Measurements from ENCODE around the gene EPHB4. TPM values are rescaled to one million over a fixed set of nuclear protein-coding genes. Genes with fewer than 3 reads are reported as not detected.

EPHB4 gene
- total RNA-seq, 2 donors from 2014 or later: 20.5 to 29.4 TPM

DNA sequence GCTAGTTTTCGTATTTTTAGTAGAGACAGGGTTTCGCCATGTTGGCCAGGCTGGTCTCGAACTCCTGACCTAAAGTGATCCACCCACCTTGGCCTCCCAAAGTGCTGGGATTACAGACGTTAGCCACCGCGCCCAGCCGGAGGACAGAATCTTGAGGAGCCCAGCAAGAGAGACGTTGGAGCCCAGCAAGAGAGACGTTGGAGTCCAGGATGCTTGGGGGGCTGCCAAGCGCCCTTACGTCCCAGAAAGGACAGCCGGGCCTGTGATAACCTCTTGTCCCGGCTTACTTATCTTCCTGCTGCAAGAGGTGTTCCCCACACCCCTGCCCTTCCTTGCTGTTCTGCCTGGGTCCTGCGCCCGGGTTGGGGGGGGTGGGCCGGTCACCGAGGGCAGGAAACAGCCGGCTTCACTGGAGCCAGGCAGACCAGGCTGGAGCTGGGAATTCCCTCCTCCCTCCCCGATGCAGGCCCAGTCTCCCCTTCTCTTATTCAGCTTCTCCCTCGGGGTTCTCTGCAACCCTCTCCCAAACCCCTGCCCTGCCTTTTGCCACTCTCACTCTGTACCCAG is 1.9 kb upstream of the EPHB4 start:
- TF ChIP-seq, protein P1, sequence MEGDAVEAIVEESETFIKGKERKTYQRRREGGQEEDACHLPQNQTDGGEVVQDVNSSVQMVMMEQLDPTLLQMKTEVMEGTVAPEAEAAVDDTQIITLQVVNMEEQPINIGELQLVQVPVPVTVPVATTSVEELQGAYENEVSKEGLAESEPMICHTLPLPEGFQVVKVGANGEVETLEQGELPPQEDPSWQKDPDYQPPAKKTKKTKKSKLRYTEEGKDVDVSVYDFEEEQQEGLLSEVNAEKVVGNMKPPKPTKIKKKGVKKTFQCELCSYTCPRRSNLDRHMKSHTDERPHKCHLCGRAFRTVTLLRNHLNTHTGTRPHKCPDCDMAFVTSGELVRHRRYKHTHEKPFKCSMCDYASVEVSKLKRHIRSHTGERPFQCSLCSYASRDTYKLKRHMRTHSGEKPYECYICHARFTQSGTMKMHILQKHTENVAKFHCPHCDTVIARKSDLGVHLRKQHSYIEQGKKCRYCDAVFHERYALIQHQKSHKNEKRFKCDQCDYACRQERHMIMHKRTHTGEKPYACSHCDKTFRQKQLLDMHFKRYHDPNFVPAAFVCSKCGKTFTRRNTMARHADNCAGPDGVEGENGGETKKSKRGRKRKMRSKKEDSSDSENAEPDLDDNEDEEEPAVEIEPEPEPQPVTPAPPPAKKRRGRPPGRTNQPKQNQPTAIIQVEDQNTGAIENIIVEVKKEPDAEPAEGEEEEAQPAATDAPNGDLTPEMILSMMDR (IDR thresholded peaks at IDR 0.05): no peak
- H3K27me3 ChIP-seq (replicated peaks; ENCODE audit: insufficient read depth): peaks cover 18% of the 10 kb centered on the region
- H3K9me3 ChIP-seq: no peaks in the 10 kb centered on the region
- H3K4me3 ChIP-seq: no peak overlapping the region
- H3K36me3 ChIP-seq: no peaks in the 10 kb centered on the region
- H3K27ac ChIP-seq: no peak overlapping the region
- DNase-seq (ENCODE audit: low spot score): no peak
- peaks cover 0 to 19% of the 10 kb centered on the region in 2 donors for H3K4me1 ChIP-seq (ENCODE audit: control insufficient read depth in 1 of 2, low read depth in 2 of 2)
- ATAC-seq (ENCODE audit: insufficient number of reproducible peaks, low FRiP score, low read depth): no peak

DNA sequence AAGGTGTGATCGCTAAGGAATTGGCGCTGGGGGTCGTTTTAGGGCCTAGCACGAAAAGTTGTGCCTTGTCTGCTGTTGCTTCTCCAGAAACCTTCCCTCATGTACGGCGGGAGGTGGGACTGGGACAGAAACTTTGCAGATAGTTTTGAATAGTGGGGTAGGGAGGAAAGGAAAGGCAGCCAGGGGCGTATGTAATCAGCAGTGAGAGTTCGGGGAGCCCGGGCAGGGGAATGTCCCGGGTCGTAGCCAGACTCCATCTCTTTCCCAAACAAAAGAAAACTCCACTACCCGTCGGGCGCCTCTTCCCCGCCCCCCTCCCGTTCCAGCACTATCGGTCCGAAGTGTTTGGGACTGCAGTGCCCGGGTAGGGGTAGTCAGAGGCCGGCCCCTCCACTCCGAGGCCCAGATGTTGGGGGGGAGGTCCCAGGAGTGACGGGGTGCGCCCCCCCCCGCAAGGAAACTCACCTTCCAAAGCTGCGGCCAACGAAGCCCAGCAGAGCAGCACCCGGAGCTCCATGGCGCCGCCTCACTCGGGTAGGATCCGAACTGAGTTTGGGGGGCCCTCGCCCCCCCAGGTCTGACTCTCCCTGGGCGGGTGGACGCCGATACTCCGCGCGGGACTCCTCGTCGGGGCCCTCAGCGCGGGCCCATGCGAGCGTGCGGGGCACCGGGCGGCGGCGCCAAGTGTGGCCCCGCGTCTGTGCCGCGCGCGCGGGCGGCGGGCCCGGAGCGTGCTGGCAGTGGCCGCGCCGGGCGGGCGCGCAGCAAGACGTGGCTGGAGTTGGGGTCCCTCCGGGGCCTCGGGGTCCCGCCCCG is 601 bp downstream of the EPHB4 start:
- H3K36me3 ChIP-seq: no peaks in the 10 kb centered on the region
- H3K27ac ChIP-seq: no peak overlapping the region
- peak overlapping the region; percentile 71 for H3K4me3 ChIP-seq
- no peaks in the 10 kb centered on the region for H3K9me3 ChIP-seq
- no peak for ATAC-seq (ENCODE audit: insufficient number of reproducible peaks, low FRiP score, low read depth)
- peaks cover 0 to 19% of the 10 kb centered on the region in 2 donors for H3K4me1 ChIP-seq (ENCODE audit: control insufficient read depth in 1 of 2, low read depth in 2 of 2)
- H3K27me3 ChIP-seq (replicated peaks; ENCODE audit: insufficient read depth): peaks cover 18% of the 10 kb centered on the region
- DNase-seq (ENCODE audit: low spot score): no peak
- TF ChIP-seq, protein P1 (IDR thresholded peaks at IDR 0.05): no peak

DNA sequence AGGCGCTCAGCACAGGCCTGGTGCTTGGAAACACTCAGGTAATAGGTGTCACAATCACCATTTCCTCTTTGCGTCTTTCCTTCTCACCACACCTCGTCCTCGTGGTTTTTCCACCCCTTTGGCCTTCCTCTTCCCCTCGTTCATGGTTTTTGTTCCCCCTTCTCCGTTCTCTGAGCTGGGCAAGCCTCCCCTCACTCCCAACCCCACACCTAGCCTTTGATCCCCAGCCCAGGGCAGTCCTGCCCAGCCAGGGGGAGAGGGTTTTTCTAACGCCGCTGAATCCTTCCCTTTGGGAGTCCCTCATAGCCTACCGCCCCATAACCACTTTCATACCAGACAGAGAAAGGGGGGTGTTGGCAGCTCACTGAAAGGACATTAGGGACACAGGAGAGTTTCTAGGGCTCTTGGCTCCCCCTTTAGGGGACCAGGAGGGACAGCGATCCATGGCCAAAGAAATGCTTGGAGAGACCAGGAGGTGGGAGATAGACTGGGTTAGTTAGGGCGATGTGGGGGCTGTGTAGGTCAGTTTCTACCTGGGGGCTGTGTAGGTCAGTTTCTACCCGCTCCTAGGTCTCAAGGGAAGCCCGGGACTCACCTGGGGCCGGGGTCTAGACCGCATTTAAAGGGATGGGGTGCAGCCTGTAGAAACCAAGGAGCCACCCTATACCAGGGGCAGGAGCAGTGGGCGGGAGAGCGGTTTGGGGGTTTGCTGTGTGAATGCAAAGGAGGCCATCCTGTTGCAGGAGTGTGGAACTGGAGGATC is 1.4 kb downstream of the EPHB4 start:
- peaks cover 0 to 19% of the 10 kb centered on the region in 2 donors for H3K4me1 ChIP-seq (ENCODE audit: control insufficient read depth in 1 of 2, low read depth in 2 of 2)
- H3K27ac ChIP-seq: no peak overlapping the region
- DNase-seq (ENCODE audit: low spot score) (no peak), ATAC-seq (ENCODE audit: insufficient number of reproducible peaks, low FRiP score, low read depth) (no peak)
- TF ChIP-seq, protein P1 (IDR thresholded peaks at IDR 0.05): no peak
- no peaks in the 10 kb centered on the region for H3K9me3 ChIP-seq
- H3K27me3 ChIP-seq (replicated peaks; ENCODE audit: insufficient read depth): peaks cover 18% of the 10 kb centered on the region
- H3K4me3 ChIP-seq: peak overlapping the region; percentile 71
- H3K36me3 ChIP-seq: no peaks in the 10 kb centered on the region

DNA sequence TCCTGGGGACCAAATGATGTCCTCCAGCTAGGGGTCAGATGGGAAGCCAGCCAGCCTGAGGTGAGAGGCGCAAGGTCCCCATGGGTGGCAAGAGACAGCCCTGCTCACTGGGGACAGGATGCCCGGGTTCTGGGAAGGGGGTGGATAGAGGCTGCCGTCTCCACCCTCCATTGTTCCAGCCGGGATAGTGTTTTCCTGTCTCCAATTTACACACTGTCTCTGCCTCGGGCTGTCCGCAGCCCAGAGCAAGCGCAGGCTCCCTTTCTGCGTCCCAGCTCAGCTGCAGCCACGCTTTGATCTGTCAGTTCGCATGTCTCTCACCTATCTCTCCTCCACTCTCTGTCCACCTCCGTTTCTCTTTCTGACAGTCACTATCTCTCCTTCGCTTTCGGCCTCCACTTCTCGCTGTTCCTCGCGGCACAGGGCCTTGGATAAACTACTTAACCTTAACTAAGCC is 2.1 kb downstream of the EPHB4 start:
- ATAC-seq (ENCODE audit: insufficient number of reproducible peaks, low FRiP score, low read depth) (no peak), DNase-seq (ENCODE audit: low spot score) (no peak)
- H3K27me3 ChIP-seq (replicated peaks; ENCODE audit: insufficient read depth): peaks cover 18% of the 10 kb centered on the region
- H3K4me1 ChIP-seq (ENCODE audit: control insufficient read depth in 1 of 2, low read depth in 2 of 2): peaks cover 0 to 19% of the 10 kb centered on the region in 2 donors
- H3K36me3 ChIP-seq: no peaks in the 10 kb centered on the region
- H3K27ac ChIP-seq: no peak overlapping the region
- no peaks in the 10 kb centered on the region for H3K9me3 ChIP-seq
- TF ChIP-seq, protein P1 (IDR thresholded peaks at IDR 0.05): no peak
- peak overlapping the region; percentile 71 for H3K4me3 ChIP-seq
